Measurements from ENCODE around the gene CREBZF.
"Not testable (repeated sequence)": the region's sequence is repeated elsewhere in the genome, so short reads cannot be mapped to it uniquely, and the experiment has no call there.

CREBZF gene

GRCh38 chr11:85685820-85686459, 21.0 kb upstream of the CREBZF start, which contains the start of gene CCDC89:
Gene CCDC89, minus strand, starts transcription at chr11:85686195. Its CDS starts 65 bp downstream, at chr11:85686130.
- H3K36me3 ChIP-seq (ENCODE audit: control insufficient read depth, insufficient read depth, low read length), result no peaks in the 10 kb centered on the region
- peak within 1 kb of the TSS; percentile 77 for H3K4me3 ChIP-seq (ENCODE audit: low read length)
- H3K27me3 ChIP-seq (ENCODE audit: control insufficient read depth, insufficient read depth, low read length), result no peaks in the 10 kb centered on the region
- no peak within 1 kb of the TSS for H3K9ac ChIP-seq (ENCODE audit: low read length)
- H3K4me1 ChIP-seq (ENCODE audit: control insufficient read depth, insufficient read depth, low read length), result peaks cover 16% of the 10 kb centered on the region
- H3K27ac ChIP-seq (ENCODE audit: low read depth, low read length), result peak within 1 kb of the TSS; percentile 81

- Histone ChIP-seq H3K36me3 (ENCODE audit: control insufficient read depth, insufficient read depth, low read length) (no peaks in the 10 kb centered on the region), H3K27me3 (ENCODE audit: control insufficient read depth, insufficient read depth, low read length) (no peaks in the 10 kb centered on the region), H3K9ac (ENCODE audit: low read length) (no peak overlapping the region), H3K4me3 (ENCODE audit: low read length) (peak overlapping the region; percentile 77), H3K4me1 (ENCODE audit: control insufficient read depth, insufficient read depth, low read length) (peaks cover 16% of the 10 kb centered on the region), H3K27ac (ENCODE audit: low read depth, low read length) (peak overlapping the region; percentile 81)
Observed at GRCh38 chr11:85685125-85685819, 20.3 kb upstream of the CREBZF start.

- H3K9ac ChIP-seq (ENCODE audit: low read length), result peak overlapping the region; percentile 22
- no peaks in the 10 kb centered on the region for H3K36me3 ChIP-seq (ENCODE audit: control insufficient read depth, insufficient read depth, low read length)
- H3K27me3 ChIP-seq (ENCODE audit: control insufficient read depth, insufficient read depth, low read length), result no peaks in the 10 kb centered on the region
- H3K4me3 ChIP-seq (ENCODE audit: low read length), result peak overlapping the region; percentile 70
- H3K27ac ChIP-seq (ENCODE audit: low read depth, low read length), result peak overlapping the region; percentile 39
- H3K4me1 ChIP-seq (ENCODE audit: control insufficient read depth, insufficient read depth, low read length), result peaks cover 16% of the 10 kb centered on the region
Observed at GRCh38 chr11:85682330-85683305, 17.7 kb upstream of the CREBZF start.

- no peak overlapping the region for H3K4me3 ChIP-seq (ENCODE audit: low read length)
- peaks cover 11% of the 10 kb centered on the region for H3K4me1 ChIP-seq (ENCODE audit: control insufficient read depth, insufficient read depth, low read length)
- H3K27me3 ChIP-seq (ENCODE audit: control insufficient read depth, insufficient read depth, low read length), result no peaks in the 10 kb centered on the region
- no peaks in the 10 kb centered on the region for H3K36me3 ChIP-seq (ENCODE audit: control insufficient read depth, insufficient read depth, low read length)
- no peak overlapping the region for H3K27ac ChIP-seq (ENCODE audit: low read depth, low read length)
- H3K9ac ChIP-seq (ENCODE audit: low read length), result no peak overlapping the region
Observed at GRCh38 chr11:85680897-85681296, 16.0 kb upstream of the CREBZF start.

GRCh38 chr11:85679576-85679975, 14.6 kb upstream of the CREBZF start:
- Histone ChIP-seq H3K36me3 (ENCODE audit: control insufficient read depth, insufficient read depth, low read length) (no peaks in the 10 kb centered on the region), H3K27ac (ENCODE audit: low read depth, low read length) (no peak overlapping the region), H3K4me3 (ENCODE audit: low read length) (no peak overlapping the region), H3K27me3 (ENCODE audit: control insufficient read depth, insufficient read depth, low read length) (no peaks in the 10 kb centered on the region), H3K9ac (ENCODE audit: low read length) (no peak overlapping the region), H3K4me1 (ENCODE audit: control insufficient read depth, insufficient read depth, low read length) (no peaks in the 10 kb centered on the region)

GRCh38 chr11:85673393-85673792, 8.5 kb upstream of the CREBZF start:
- Histone ChIP-seq H3K27ac (ENCODE audit: low read depth, low read length) (no peak overlapping the region), H3K9ac (ENCODE audit: low read length) (no peak overlapping the region), H3K4me3 (ENCODE audit: low read length) (no peak overlapping the region), H3K4me1 (ENCODE audit: control insufficient read depth, insufficient read depth, low read length) (no peaks in the 10 kb centered on the region), H3K36me3 (ENCODE audit: control insufficient read depth, insufficient read depth, low read length) (no peaks in the 10 kb centered on the region), H3K27me3 (ENCODE audit: control insufficient read depth, insufficient read depth, low read length) (no peaks in the 10 kb centered on the region)

GRCh38 chr11:85672105-85672902, 7.4 kb upstream of the CREBZF start:
- no peak overlapping the region for H3K4me3 ChIP-seq (ENCODE audit: low read length)
- no peaks in the 10 kb centered on the region for H3K36me3 ChIP-seq (ENCODE audit: control insufficient read depth, insufficient read depth, low read length)
- H3K4me1 ChIP-seq (ENCODE audit: control insufficient read depth, insufficient read depth, low read length), result no peaks in the 10 kb centered on the region
- H3K9ac ChIP-seq (ENCODE audit: low read length), result no peak overlapping the region
- H3K27me3 ChIP-seq (ENCODE audit: control insufficient read depth, insufficient read depth, low read length), result no peaks in the 10 kb centered on the region
- no peak overlapping the region for H3K27ac ChIP-seq (ENCODE audit: low read depth, low read length)

- not testable (repeated sequence) for H3K9ac ChIP-seq (ENCODE audit: low read length); H3K4me1 ChIP-seq (ENCODE audit: control insufficient read depth, insufficient read depth, low read length); H3K27me3 ChIP-seq (ENCODE audit: control insufficient read depth, insufficient read depth, low read length); H3K36me3 ChIP-seq (ENCODE audit: control insufficient read depth, insufficient read depth, low read length); H3K4me3 ChIP-seq (ENCODE audit: low read length); H3K27ac ChIP-seq (ENCODE audit: low read depth, low read length)
Observed at GRCh38 chr11:85670949-85671663, 6.2 kb upstream of the CREBZF start.

GRCh38 chr11:85668157-85668556, 3.2 kb upstream of the CREBZF start:
- H3K27me3 ChIP-seq (ENCODE audit: control insufficient read depth, insufficient read depth, low read length), result no peaks in the 10 kb centered on the region
- H3K9ac ChIP-seq (ENCODE audit: low read length), result no peak overlapping the region
- H3K4me1 ChIP-seq (ENCODE audit: control insufficient read depth, insufficient read depth, low read length), result peaks cover under 1% of the 10 kb centered on the region
- no peaks in the 10 kb centered on the region for H3K36me3 ChIP-seq (ENCODE audit: control insufficient read depth, insufficient read depth, low read length)
- H3K4me3 ChIP-seq (ENCODE audit: low read length), result no peak overlapping the region
- no peak overlapping the region for H3K27ac ChIP-seq (ENCODE audit: low read depth, low read length)

GRCh38 chr11:85666687-85667086, 1.8 kb upstream of the CREBZF start:
- no peak overlapping the region for H3K4me3 ChIP-seq (ENCODE audit: low read length)
- H3K36me3 ChIP-seq (ENCODE audit: control insufficient read depth, insufficient read depth, low read length), result no peaks in the 10 kb centered on the region
- H3K4me1 ChIP-seq (ENCODE audit: control insufficient read depth, insufficient read depth, low read length), result peaks cover 11% of the 10 kb centered on the region
- no peaks in the 10 kb centered on the region for H3K27me3 ChIP-seq (ENCODE audit: control insufficient read depth, insufficient read depth, low read length)
- no peak overlapping the region for H3K27ac ChIP-seq (ENCODE audit: low read depth, low read length)
- H3K9ac ChIP-seq (ENCODE audit: low read length), result no peak overlapping the region

- Histone ChIP-seq H3K9ac (ENCODE audit: low read length) (no peak overlapping the region), H3K27me3 (ENCODE audit: control insufficient read depth, insufficient read depth, low read length) (no peaks in the 10 kb centered on the region), H3K36me3 (ENCODE audit: control insufficient read depth, insufficient read depth, low read length) (no peaks in the 10 kb centered on the region), H3K4me3 (ENCODE audit: low read length) (no peak overlapping the region), H3K4me1 (ENCODE audit: control insufficient read depth, insufficient read depth, low read length) (peaks cover 13% of the 10 kb centered on the region), H3K27ac (ENCODE audit: low read depth, low read length) (no peak overlapping the region)
Observed at GRCh38 chr11:85665733-85666132, 804 bp upstream of the CREBZF start.

Measured in rectal smooth muscle tissue (tissue), 1 donor.